Heart left ventricle (tissue), 13 donors: ENCODE measurements around the gene CES1.
"Not testable (repeated sequence)": the region's sequence is repeated elsewhere in the genome, so short reads cannot be mapped to it uniquely, and the experiment has no call there.

Experiments used
- CTCF ChIP-seq, 12 donors: fragments of 200-600 bp; sonication (generic) in 4 of 12; IDR thresholded peaks; one replicate each; pipeline versions ENCODE4 v1.5.0 to v1.8.0; 2018 to 2022; ENCODE audit warnings: antibody characterized with exemption in 12 of 12, mild to moderate bottlenecking in 5 of 12
- POLR2A ChIP-seq, 2 donors: fragments of 450-650 bp; IDR thresholded peaks; one replicate each; pipeline ENCODE4 v1.6.1; 2017; ENCODE audit warnings: antibody characterized with exemption in 2 of 2, mild to moderate bottlenecking in 2 of 2, moderate library complexity in 2 of 2
- donor health status: ischemic (EF 13 %, LVEDD 7.1; RV severe dilation, severe dysfunction).
- donor health status: DM: no; HTN: yes; CAD: no.
- donor health status: DM: no; HTN: no; CAD: no.
- donor health status: ischemic (EF 25% LVEDD 6.9; RV normal size, moderate dysfunction).
- donor health status: ischemic (EF 25% LVEDD 5.7; RV mildly dilated, moderate dysfunction).
- donor health status: ischemic (EF 35%, LVEDD 5.7; RV mildly dilated, moderate dysfunction).
- donor health status: nonischemic (EF 11% LVEDD 7.7; RV severe dilation, severe dysfunction).
- donor health status: DM: yes; HTN: yes; CAD: no.
- donor health status: PGD.
- donor health status: ischemic (EF 29% LVEDD 5.4; RV normal size, mild dysfunction).
- donor health status: nonischemic (EF 23%, LVEDD 6.1; RV moderate dilation, normal function).

- TF ChIP-seq CTCF, POLR2A (IDR thresholded peaks at IDR 0.05): not testable (repeated sequence)
These were observed 50.2 kb downstream of the CES1 start for GRCh38 chr16:55782793-55783091.
